Mesodermal cell (in vitro differentiated cells): ENCODE measurements around the gene GNPTAB.

Experiments
- H3K27ac ChIP-seq: 2 replicates; pipeline ENCODE4 v1.7.0; 2013; ENCODE audit warnings: mild to moderate bottlenecking, low read depth, low read length, moderate library complexity; ENCODE audit not compliant: severe bottlenecking
- H3K36me3 ChIP-seq: 2 replicates; pipeline ENCODE4 v1.7.1; 2013; ENCODE audit warnings: mild to moderate bottlenecking, low read length, moderate library complexity; ENCODE audit not compliant: control insufficient read depth, insufficient read depth
- H3K4me1 ChIP-seq: one replicate; pipeline ENCODE4 v1.7.1; 2013; ENCODE audit warnings: mild to moderate bottlenecking, low read length; ENCODE audit not compliant: insufficient read depth, control insufficient read depth, poor library complexity, severe bottlenecking
- H3K4me3 ChIP-seq: 2 replicates; pipeline ENCODE4 v1.7.0; 2013; ENCODE audit warnings: low read length, control low read depth, mild to moderate bottlenecking; ENCODE audit not compliant: insufficient read depth, poor library complexity, severe bottlenecking; ENCODE audit errors: extremely low read depth
- H3K9me3 ChIP-seq: 2 replicates; pipeline ENCODE4 v1.7.1; 2013; ENCODE audit warnings: mild to moderate bottlenecking, low read length, moderate library complexity; ENCODE audit not compliant: control insufficient read depth
- WGBS, 2 experiments: methylation state at CpG; one replicate each; pipeline ENCODE4 v1.1.5; 2013; ENCODE audit warnings: missing lambda C conversion rate in 2 of 2; ENCODE audit not compliant: insufficient coverage in 2 of 2; 5-methylcytosine and 5-hydroxymethylcytosine counted together

Gene GNPTAB

DNA sequence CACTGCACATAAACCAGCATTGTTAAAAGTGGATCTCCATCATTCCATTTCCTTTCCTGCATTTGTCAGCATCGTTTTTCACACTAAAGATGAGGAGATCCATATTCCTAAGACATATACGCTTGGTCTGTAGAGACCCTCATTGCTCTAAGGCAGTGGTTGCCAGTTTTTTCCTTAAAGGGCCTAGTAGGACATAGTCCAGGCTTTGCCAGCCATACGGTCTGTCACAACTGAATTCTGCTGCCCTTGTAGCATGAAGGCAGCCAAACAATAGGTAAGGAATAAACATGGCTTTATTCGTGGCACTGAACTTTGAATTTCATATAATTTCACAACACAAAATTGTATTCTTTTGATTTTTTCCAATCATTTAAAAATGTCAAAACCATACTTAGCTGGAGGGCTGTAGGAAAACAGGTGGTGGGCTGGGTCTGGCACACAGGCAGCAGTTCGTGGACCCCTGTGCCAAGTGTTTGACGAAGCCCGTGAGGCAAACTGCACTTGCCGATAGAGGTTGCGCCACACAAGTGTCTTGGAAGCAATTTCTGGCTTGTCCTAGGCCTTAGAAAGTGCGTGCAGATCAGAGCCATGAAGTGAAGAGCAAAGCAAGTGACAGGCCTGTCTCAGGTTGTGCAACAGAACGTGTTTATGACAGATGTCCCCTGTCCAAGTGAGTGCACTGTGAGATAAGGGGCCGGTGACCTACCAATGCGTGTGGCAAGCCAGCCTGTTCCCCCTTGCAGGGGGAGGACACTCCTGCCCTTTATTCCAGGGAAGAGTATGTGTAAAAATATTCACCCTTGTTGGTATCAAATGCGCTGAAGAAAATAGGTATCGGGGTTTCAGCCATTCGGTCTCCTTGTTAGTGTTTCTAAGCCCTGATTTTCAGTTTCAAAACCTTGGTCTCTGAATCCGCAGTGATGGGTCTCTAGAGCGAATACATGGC, 134.2 kb downstream of the GNPTAB start:
- Histone ChIP-seq H3K27ac (no peak overlapping the region), H3K9me3 (no peaks in the 10 kb centered on the region), H3K4me3 (peak overlapping the region; percentile 75), H3K36me3 (no peaks in the 10 kb centered on the region), H3K4me1 (no peaks in the 10 kb centered on the region)
- WGBS, 2 experiments, result 44 to 46% methylated on average over 16 to 17 of the region's 18 CpGs

DNA sequence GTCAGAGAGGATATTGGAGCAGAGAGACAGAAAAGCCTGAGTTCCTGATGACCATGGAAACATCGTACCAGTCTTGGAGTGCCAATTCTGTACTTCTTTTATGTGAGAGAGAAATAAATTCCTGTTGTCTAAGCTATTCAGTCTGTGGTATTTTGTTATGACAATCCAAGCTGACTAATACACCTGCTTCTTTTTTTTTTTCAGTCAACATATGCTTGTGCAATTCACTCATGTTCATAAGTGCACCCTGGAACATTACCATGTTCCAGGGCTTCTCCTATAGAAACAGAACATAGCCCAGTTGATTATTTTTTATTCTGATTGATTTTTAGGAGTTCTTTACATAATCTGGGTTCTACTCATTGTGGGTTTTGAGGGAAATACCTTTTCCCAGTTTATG, 135.1 kb downstream of the GNPTAB start:
- Histone ChIP-seq H3K4me1 (no peaks in the 10 kb centered on the region), H3K4me3 (no peak overlapping the region)
- WGBS, 2 experiments, result 88 to 100% methylated on average over 1 of the region's 1 CpG

More for the DNA sequence above, 135.1 kb downstream of the GNPTAB start:
- no peaks in the 10 kb centered on the region for H3K36me3 ChIP-seq
- no peak overlapping the region for H3K27ac ChIP-seq
- no peaks in the 10 kb centered on the region for H3K9me3 ChIP-seq
